ENCODE results near the gene ITFG1.

DNA sequence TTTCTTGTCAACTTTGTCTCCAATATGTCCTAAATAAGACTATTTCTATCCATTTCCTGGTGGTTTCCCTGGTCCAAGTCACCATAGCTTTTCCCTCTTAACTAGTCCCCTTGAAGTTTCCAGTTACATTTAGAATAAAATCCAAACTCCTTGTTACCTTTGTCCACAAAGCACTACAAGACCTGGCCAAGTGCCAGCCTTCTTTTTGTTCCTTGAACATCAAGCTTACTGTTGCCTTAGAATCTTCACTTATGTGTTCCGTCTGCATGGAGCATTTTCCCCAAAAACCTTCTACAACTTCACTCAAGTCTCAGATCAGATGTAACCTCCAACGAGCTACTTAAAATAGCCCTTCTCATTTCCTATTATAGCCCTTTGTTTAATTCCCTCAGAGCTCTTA, 101.4 kb downstream of the ITFG1 start:
- TF ChIP-seq CTCF (IDR thresholded peaks at IDR 0.05) (no peak), POLR2A (IDR thresholded peaks at IDR 0.05) (no peak)

All from lower leg skin (tissue), 3 donors.